SK-N-SH treated with all-trans-retinoic acid at 6 μM for 48 hours (cell line): Measurements from ENCODE around the gene KRTAP12-3.

Source experiments
- ATAC-seq: fragments of 200-7000 bp; cut with Tn5 transposase; 3 replicates; pipeline ENCODE4 v1.9.1; 2020; ENCODE audit warnings: mild to moderate bottlenecking, moderate library complexity
- ARNTL ChIP-seq: fragments of 450-650 bp; formaldehyde crosslinking; IDR thresholded peaks from 2 replicates; pipeline ENCODE4 v1.5.0; 2020; ENCODE audit warnings: low read depth, mild to moderate bottlenecking, moderate library complexity, borderline replicate concordance
- BACH2 ChIP-seq: fragments of 250-450 bp; sonication (Bioruptor Pico); IDR thresholded peaks from 2 replicates; pipeline ENCODE4 v1.9.0; 2021; ENCODE audit warnings: mild to moderate bottlenecking, borderline replicate concordance
- CSDC2 ChIP-seq: fragments of 250-450 bp; sonication (Bioruptor Pico); IDR thresholded peaks from 2 replicates; pipeline ENCODE4 v1.5.0; 2020; ENCODE audit warnings: mild to moderate bottlenecking, moderate library complexity
- ESRRG ChIP-seq: fragments of 250-450 bp; sonication (Bioruptor Pico); IDR thresholded peaks from 2 replicates; pipeline ENCODE4 v1.6.1; 2021; ENCODE audit warnings: mild to moderate bottlenecking
- GLIS3 ChIP-seq: fragments of 250-450 bp; sonication (Bioruptor Pico); IDR thresholded peaks from 2 replicates; pipeline ENCODE4 v1.5.0; 2020; ENCODE audit warnings: mild to moderate bottlenecking, moderate library complexity
- ISL1 ChIP-seq: fragments of 250-450 bp; sonication (Bioruptor Pico); IDR thresholded peaks from 2 replicates; pipeline ENCODE4 v2.1.2; 2022; ENCODE audit warnings: mild to moderate bottlenecking, moderate library complexity
- OSR1 ChIP-seq: fragments of 250-450 bp; sonication (Bioruptor Pico); IDR thresholded peaks from 2 replicates; pipeline ENCODE4 v1.8.0; 2022; ENCODE audit warnings: moderate library complexity, mild to moderate bottlenecking, inconsistent platforms
- RARB ChIP-seq: fragments of 250-450 bp; sonication (Bioruptor Pico); IDR thresholded peaks from 2 replicates; pipeline ENCODE4 v1.8.0; 2021; ENCODE audit warnings: mild to moderate bottlenecking, moderate library complexity
- SNAI2 ChIP-seq: fragments of 250-450 bp; sonication (Bioruptor Pico); IDR thresholded peaks from 2 replicates; pipeline ENCODE4 v1.5.0; 2020; ENCODE audit warnings: mild to moderate bottlenecking, moderate library complexity
- TCF4 ChIP-seq: fragments of 250-450 bp; sonication (Bioruptor Pico); IDR thresholded peaks from 2 replicates; pipeline ENCODE4 v1.8.0; 2021; ENCODE audit warnings: mild to moderate bottlenecking, moderate library complexity, borderline replicate concordance
- TOX ChIP-seq: fragments of 250-450 bp; sonication (Bioruptor Pico); IDR thresholded peaks from 2 replicates; pipeline ENCODE4 v1.8.0; 2021; ENCODE audit warnings: mild to moderate bottlenecking, moderate library complexity, borderline replicate concordance
- TSHZ2 ChIP-seq: fragments of 250-450 bp; sonication (Bioruptor Pico); IDR thresholded peaks from 2 replicates; pipeline ENCODE4 v1.5.0; 2020; ENCODE audit warnings: mild to moderate bottlenecking, moderate library complexity
- ZC3H10 ChIP-seq: fragments of 250-450 bp; sonication (Bioruptor Pico); IDR thresholded peaks from 2 replicates; pipeline ENCODE4 v1.5.1; 2021; ENCODE audit warnings: mild to moderate bottlenecking, moderate library complexity
- ZFP3 ChIP-seq: fragments of 250-450 bp; sonication (Bioruptor Pico); IDR thresholded peaks from 2 replicates; pipeline ENCODE4 v1.5.0; 2020; ENCODE audit warnings: mild to moderate bottlenecking, moderate library complexity
- ZFP30 ChIP-seq: fragments of 450-650 bp; formaldehyde crosslinking; IDR thresholded peaks from 2 replicates; pipeline ENCODE4 v1.5.0; 2022; ENCODE audit warnings: mild to moderate bottlenecking, moderate library complexity
- ZNF565 ChIP-seq: fragments of 450-650 bp; formaldehyde crosslinking; conservative IDR thresholded peaks from 2 replicates; pipeline ENCODE4 v1.5.0; 2020; ENCODE audit warnings: low read depth, mild to moderate bottlenecking, moderate library complexity
- ZNF70 ChIP-seq: fragments of 450-650 bp; formaldehyde crosslinking; IDR thresholded peaks from 2 replicates; pipeline ENCODE4 v1.5.0; 2020; ENCODE audit warnings: mild to moderate bottlenecking, moderate library complexity
- ZNF8 ChIP-seq: fragments of 450-650 bp; formaldehyde crosslinking; IDR thresholded peaks from 2 replicates; pipeline ENCODE4 v1.5.0; 2020; ENCODE audit warnings: mild to moderate bottlenecking, moderate library complexity
- TF ChIP-seq, protein P1 (sequence below): fragments of 250-450 bp; sonication (Bioruptor Pico); IDR thresholded peaks from 2 replicates; pipeline ENCODE4 v1.5.1; 2020; ENCODE audit warnings: low read depth, mild to moderate bottlenecking, moderate library complexity

KRTAP12-3 gene

DNA sequence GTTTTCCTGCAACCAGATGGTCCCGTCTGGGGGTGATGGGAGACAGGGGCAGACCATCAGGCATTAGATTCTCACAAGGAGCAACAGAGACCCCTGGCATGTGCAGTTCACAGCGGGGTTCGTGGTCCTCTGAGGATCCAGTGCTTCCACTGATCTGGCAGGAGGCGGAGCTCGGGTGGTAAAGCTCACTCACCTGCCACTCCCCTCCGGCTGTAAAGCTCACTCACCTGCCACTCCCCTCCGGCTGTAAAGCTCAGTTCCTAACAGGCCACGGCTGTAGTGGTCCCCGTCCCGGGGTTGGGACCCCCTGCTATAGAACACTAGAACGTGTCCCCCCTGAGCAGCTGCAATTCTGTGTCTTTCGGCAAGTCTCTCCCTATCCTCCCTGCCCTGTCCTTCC, 43.8 kb downstream of the KRTAP12-3 start (continued):
- TF ChIP-seq ARNTL (CRISPR knock-in tag) (no peak), BACH2 (CRISPR knock-in tag) (no peak), ISL1 (no peak), ZFP3 (CRISPR knock-in tag) (no peak), ZNF8 (no peak)

- ATAC-seq, result no peak
- no peak for TF ChIP-seq OSR1 (CRISPR knock-in tag)
- no peak for TF ChIP-seq SNAI2 (CRISPR knock-in tag)
- no peak for TF ChIP-seq TSHZ2 (CRISPR knock-in tag)
- no peak for TF ChIP-seq TCF4 (CRISPR knock-in tag)
- TF ChIP-seq RARB, result no peak
- no peak for TF ChIP-seq ZFP30 (CRISPR knock-in tag)
- no peak for TF ChIP-seq ZC3H10 (CRISPR knock-in tag)
- TF ChIP-seq ZNF8, result no peak
Observed at GRCh38 chr21:44702111-44702972, 44.6 kb downstream of the KRTAP12-3 start.

- no peak for TF ChIP-seq ISL1
- no peak for TF ChIP-seq CSDC2 (CRISPR knock-in tag)
- TF ChIP-seq ZNF8, result no peak
- TF ChIP-seq TSHZ2 (CRISPR knock-in tag), result no peak
- TF ChIP-seq ESRRG (CRISPR knock-in tag), result no peak
- no peak for TF ChIP-seq GLIS3
- no peak for TF ChIP-seq BACH2 (CRISPR knock-in tag)
- TF ChIP-seq, protein P1, sequence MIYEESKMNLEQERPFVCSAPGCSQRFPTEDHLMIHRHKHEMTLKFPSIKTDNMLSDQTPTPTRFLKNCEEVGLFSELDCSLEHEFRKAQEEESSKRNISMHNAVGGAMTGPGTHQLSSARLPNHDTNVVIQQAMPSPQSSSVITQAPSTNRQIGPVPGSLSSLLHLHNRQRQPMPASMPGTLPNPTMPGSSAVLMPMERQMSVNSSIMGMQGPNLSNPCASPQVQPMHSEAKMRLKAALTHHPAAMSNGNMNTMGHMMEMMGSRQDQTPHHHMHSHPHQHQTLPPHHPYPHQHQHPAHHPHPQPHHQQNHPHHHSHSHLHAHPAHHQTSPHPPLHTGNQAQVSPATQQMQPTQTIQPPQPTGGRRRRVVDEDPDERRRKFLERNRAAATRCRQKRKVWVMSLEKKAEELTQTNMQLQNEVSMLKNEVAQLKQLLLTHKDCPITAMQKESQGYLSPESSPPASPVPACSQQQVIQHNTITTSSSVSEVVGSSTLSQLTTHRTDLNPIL (CRISPR knock-in tag), result no peak
- no peak for TF ChIP-seq TCF4 (CRISPR knock-in tag)
- no peak for TF ChIP-seq ZNF565 (CRISPR knock-in tag)
- TF ChIP-seq ZNF70 (CRISPR knock-in tag), result no peak
- no peak for TF ChIP-seq ZFP30 (CRISPR knock-in tag)
- TF ChIP-seq, all 23 proteins: peak for 0
- ATAC-seq, result no peak
Observed at GRCh38 chr21:44702973-44703730, 45.4 kb downstream of the KRTAP12-3 start.

GRCh38 chr21:44703731-44704635, 46.3 kb downstream of the KRTAP12-3 start:
- TF ChIP-seq ZC3H10 (CRISPR knock-in tag) (no peak), ZNF8 (no peak), TSHZ2 (CRISPR knock-in tag) (no peak), GLIS3 (no peak), BACH2 (CRISPR knock-in tag) (no peak), TOX (no peak), ESRRG (CRISPR knock-in tag) (no peak)
- no peak for ATAC-seq
